Measurements from ENCODE around the gene C17orf50. TPM values are rescaled to one million over a fixed set of nuclear protein-coding genes. Genes with fewer than 3 reads are reported as not detected.
A peak's percentile ranks its signal among the peaks of the same experiment; 100 is the strongest.

The C17orf50 gene
- total RNA-seq, 1 donor from 2014 or later: not detected

- ATAC-seq (no peak), DNase-seq (ENCODE audit: low spot score) (no peak)
- intact Hi-C loops (cut with DNase I): no loop called here
Observed at GRCh38 chr17:35769895-35770486, 9.3 kb downstream of the C17orf50 start.

- ATAC-seq: no peak
- DNase-seq (ENCODE audit: low spot score): no peak
- intact Hi-C loops (cut with DNase I): no loop called here
Observed at GRCh38 chr17:35773129-35773528, 12.4 kb downstream of the C17orf50 start.

GRCh38 chr17:35773679-35774425 is 13.2 kb downstream of the C17orf50 start:
- ATAC-seq (peak; percentile 86), DNase-seq (ENCODE audit: low spot score) (no peak)
- intact Hi-C loops (cut with DNase I): no loop called here

DNA sequence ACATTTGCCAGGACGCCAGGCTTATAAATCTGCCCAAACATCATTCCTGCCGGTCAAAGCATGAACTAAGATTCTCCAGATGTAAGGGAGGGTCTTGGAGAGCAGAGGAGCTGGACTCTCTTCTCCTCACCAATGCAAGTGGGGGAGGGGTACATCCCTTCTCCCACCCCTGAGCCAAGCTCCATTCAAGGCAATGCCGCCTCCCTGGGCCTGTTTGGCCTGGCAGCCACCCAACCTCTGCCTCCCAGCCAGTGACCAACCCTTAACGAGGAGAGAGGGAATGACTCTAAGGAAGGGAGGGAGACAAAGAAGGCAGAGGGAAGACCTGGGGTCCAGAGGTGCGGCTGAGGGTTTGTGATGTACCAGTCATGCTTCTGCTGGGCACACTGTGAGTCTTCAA is 13.8 kb downstream of the C17orf50 start:
- intact Hi-C loops (cut with DNase I): no loop called here
- DNase-seq (ENCODE audit: low spot score) (no peak), ATAC-seq (peak; percentile 46)

DNA sequence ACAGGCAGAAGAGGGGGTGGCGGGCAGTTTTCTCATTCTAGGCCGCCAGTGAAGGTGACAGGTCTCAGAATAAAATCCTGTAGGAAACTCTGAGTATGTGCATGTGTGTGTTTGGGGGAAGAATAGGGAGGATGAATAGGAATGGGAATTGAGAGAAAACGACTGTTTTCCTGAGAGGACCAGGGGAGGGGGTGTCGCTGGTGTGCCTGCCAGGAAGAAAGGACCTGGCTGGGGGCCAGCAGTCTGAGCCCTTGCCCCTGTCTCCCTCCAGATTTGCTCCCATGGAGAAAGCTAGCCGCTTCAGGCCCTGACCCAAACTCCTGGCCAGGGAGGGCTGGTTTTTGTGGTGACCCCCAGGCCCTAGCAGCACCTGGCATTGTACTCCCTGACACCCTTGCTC is 14.4 kb downstream of the C17orf50 start:
- ATAC-seq: no peak
- intact Hi-C loops (cut with DNase I): no loop called here

DNA sequence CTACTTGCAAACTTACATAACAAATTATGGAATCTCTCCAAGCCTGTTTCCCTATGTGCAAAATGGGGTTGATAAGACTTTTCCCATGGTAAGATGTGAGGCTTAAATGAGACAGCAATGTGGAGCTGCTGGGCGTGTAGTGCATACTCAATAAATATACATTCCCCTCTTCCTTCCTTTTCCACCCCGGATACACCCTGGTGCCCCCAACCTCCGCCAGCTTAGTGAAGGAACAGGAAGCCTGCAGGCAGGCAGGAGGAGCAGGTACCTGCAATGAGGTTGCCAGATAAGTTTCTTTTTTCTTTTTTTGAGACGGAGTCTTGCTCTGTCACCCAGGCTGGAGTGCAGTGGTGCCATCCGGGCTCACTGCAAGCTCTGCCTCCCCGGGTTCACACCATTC is 14.9 kb downstream of the C17orf50 start:
- intact Hi-C loops (cut with DNase I): no loop called here
- no peak for ATAC-seq
- DNase-seq (ENCODE audit: low spot score): no peak

More for the DNA sequence above, 14.4 kb downstream of the C17orf50 start:
- no peak for DNase-seq (ENCODE audit: low spot score)

DNA sequence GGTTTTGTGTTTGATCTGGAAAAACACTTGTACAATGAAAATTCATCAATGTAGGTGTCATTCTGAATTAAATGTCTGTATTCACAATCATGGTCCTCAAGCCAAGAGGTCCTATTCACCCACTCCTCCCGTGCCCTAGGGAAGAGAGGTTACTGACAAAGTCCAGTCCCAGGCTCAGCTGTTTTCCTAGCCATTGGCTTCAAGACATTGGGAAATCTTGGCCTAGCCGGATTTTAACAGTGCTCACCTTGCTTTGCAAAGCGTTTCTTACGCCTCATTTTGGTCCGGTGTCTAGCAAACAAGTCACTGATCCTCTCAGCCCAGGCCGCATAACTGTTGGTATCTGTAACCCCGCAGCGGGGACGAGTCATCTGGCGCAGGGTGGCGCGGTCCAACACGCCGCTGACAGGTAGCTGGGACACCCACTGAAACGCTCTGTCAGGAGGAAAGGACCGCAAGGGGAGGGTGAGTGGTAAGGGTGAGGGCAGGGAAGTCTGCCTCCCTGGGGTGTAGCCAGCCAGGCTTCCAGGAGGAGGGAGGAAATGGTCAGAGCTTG is 18.0 kb downstream of the C17orf50 start:
- DNase-seq (ENCODE audit: low spot score): no peak
- intact Hi-C loops (cut with DNase I): no loop called here
- no peak for ATAC-seq

- ATAC-seq (no peak), DNase-seq (ENCODE audit: low spot score) (no peak)
- intact Hi-C loops (cut with DNase I): no loop called here
Observed at GRCh38 chr17:35780950-35781349, 20.3 kb downstream of the C17orf50 start.

GRCh38 chr17:35784895-35785294 is 24.2 kb downstream of the C17orf50 start:
- ATAC-seq: no peak
- DNase-seq (ENCODE audit: low spot score): no peak
- intact Hi-C loops (cut with DNase I): no loop called here

- intact Hi-C loops (cut with DNase I): no loop called here
- ATAC-seq: no peak
Observed at GRCh38 chr17:35786941-35787432, 26.3 kb downstream of the C17orf50 start.

DNA sequence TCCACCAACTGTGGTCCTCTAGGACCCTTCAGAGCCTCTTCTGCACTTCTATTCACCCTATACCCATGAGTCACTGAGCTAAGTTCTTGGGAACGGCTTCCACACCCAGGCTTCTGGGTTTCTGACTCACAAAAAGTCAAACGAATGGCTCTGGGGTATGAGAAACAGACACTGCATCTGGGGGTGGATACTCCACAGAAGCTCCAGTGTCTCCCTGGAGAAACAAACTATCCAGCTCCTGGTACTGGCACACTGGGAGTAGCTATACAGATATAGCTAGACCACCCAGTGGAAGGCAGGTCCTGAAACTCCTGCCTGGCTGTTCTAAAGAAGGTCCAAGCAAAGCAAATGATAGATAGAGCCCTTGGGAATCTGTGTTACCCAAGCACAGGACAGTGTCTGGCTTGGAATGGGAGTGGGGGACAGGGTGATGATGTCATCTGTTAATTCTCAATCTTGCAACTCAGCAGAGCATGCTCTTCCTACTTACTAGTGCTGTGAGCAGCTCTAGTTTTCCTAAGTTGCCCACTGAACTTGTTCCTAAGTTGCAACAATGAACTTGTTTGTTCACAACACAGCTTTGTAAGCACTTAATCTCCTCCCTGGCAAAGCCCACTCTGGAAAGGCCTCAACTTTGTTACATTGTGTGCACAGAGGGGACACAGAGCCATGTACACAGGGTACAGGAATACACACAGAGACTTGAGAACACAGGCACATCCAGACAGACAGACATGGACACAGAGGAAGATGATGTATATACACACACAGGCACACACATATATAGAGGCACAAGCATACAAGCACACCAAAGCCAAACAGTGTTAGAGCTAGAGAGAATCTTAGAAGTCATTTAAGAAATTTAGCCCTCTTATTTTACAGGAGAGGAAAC is 28.0 kb downstream of the C17orf50 start:
- intact Hi-C loops (cut with DNase I): no loop called here
- DNase-seq (ENCODE audit: low spot score): no peak
- peak; percentile 89 for ATAC-seq

More at GRCh38 chr17:35786941-35787432, 26.3 kb downstream of the C17orf50 start:
- no peak for DNase-seq (ENCODE audit: low spot score)

DNA sequence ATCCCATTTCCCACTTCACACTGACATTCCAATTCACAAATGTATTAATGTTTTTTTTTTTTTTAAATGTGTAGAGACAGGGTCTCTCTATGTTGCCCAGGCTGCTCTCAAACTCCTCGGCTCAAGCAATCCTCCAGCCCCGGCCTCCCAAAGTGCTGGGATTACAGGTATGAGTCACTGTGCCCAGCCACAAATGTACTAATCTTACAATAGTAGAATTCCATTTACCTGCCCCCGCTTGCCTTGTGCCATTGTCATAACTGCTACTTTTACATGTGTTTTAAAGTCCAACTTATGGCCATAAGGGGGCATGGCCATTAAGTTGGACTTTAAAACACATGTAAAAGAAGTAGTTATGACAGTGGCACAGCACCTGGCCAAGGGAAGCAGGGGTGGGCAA is 30.2 kb downstream of the C17orf50 start:
- no peak for ATAC-seq
- no peak for DNase-seq (ENCODE audit: low spot score)
- intact Hi-C loops (cut with DNase I): no loop called here

DNA sequence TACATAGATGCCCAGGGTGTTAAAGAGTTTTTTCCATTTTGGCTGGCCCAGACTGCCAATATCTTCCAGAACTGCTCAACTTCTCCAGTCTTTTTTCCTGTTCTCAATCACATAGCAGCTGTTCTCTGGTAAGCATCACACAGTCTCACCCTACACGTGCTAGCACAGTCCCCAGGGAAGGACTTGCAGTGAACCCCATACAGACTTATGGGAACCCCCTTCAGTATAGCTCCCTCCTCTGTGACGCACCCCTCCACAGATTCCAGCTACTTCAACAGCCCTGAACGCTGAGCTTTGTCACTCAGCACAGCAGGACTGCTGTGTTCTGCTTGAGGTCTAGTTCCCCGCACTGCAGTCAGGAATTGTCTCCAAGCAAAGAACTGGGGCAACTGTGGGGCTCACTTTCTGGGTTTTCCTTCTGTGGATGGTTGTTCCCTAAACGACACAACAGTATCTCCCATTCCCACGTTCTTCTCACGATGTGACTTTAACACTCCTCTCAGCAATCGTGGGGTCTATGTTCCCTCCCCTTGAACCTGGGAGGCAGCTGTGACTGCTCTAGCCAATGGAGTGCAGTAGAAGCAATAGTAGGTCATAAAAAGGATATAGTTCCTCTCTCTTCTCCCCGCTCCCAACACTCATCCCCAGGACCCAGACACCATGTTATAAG is 31.1 kb downstream of the C17orf50 start:
- ATAC-seq: no peak
- intact Hi-C loops (cut with DNase I): no loop called here
- DNase-seq (ENCODE audit: low spot score): no peak

DNA sequence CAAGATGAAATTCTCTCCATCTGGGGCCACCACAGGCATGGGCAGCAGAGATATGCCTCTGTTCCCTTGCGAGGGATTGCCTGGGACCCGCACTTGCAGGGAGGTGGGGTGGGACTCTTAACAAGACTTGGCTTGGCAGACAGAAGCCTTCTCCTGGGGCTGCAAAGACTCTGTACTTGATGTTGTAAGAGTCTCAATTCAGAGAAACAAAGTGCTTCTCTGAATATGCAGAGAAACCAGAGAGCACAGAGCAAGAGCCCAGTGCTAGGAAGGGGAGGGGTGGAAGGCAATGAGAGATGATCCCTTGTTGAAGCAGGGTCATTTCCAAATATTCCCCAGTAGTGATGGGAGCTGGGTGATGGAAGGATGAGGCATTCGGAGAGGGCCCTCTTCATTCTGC is 32.6 kb downstream of the C17orf50 start:
- ATAC-seq (peak; percentile 64), DNase-seq (ENCODE audit: low spot score) (no peak)
- intact Hi-C loops (cut with DNase I): no loop called here

DNA sequence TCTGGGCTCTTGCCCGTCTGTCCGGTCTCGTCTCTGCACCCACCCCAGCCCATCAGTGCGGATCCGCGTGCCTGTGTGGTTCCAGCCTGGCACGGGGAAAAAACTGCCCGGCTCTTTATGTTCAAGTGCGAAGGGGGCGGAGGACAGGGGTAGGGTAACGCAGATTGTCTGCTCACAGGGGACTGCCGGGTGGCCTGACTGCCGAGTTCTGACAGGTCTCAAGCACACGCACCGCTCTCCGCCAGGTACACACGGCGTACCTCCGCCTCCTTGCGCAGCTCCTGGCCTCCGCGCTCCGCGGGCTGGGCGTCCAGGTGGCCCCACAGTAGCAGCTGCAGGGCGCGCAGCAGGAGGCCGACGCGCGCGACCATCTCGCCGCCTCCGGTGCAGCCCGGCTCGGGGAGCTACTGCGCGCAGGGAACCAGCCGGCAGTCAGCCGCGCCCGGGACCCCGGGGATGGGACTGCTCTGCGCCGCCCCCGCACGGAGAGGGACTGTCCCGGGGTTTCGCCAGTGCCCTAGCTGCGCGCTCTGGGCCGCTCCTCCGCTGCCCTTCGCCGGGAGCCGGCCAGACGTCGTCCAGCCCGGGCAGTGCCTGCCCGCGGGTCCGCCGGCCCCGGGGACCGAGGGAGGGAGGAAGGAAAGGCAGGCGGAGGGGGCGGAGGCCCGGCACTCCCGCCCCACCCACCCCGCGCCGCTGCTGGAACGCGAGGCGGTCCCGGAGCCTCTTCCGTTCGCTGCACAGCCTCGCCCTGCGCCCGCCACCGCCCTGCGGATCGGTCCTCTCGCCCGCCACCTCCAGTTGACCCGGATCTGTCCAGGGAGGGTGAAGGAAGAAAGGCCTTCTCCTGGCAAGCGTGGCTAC is 34.6 kb downstream of the C17orf50 start, which contains the start of gene MMP28:
Gene MMP28 (minus strand): TSS at position 635 of the 864 bp plus-strand sequence. CDS start 264 bp downstream, at position 371.
- intact Hi-C loops (cut with DNase I): no loop called here
- peak; percentile 77 for DNase-seq (ENCODE audit: low spot score)
- peak; percentile 66 for ATAC-seq

GRCh38 chr17:35795871-35796265 is 35.2 kb downstream of the C17orf50 start:
- DNase-seq (ENCODE audit: low spot score) (no peak), ATAC-seq (no peak)
- intact Hi-C loops (cut with DNase I): no loop called here

GRCh38 chr17:35796942-35797341 is 36.3 kb downstream of the C17orf50 start:
- ATAC-seq (no peak), DNase-seq (ENCODE audit: low spot score) (no peak)
- intact Hi-C loops (cut with DNase I): no loop called here

DNA sequence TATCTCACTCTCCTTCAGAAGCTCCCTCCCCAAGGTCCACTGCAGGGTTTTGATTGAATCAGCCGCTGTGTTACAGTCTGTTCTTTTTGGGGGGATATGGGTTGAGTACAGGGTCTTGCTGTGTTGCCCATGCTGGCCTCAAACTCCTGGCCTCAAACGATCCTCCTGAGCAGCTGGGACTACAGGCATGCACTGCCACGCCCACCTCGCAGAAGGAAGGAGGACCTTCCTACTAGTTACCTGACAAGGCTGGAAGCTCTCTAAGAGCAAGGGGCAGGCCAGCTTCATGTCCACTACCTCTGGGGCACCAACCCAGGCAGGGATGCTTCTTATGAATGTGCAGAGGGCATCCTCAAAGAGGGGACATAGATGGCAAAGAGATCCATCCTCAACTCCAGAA is 36.7 kb downstream of the C17orf50 start:
- DNase-seq (ENCODE audit: low spot score): no peak
- ATAC-seq: no peak
- intact Hi-C loops (cut with DNase I): no loop called here

Data from sciatic nerve (tissue), 2 donors.